GM13976 (cell line): Measurements from ENCODE around the gene ZNF655.

Source experiments
- DNase-seq: peaks from one replicate; pipeline ENCODE4 v3.0.0; 2012; ENCODE audit warnings: low spot score
- in situ Hi-C: fragments of 300-500 bp; cut with MboI; formaldehyde crosslinking; loops from one replicate; pipeline ENCODE4 v1.12.0; 2022; ENCODE audit warnings: low sequenced_read_pairs, mixed read lengths, inconsistent platforms; ENCODE audit not compliant: unreplicated experiment
- TF ChIP-seq, protein P1 (sequence below): IDR thresholded peaks from 2 replicates; pipeline ENCODE4 v1.5.1; 2012; ENCODE audit warnings: borderline replicate concordance, mild to moderate bottlenecking; ENCODE audit not compliant: insufficient read depth; ENCODE audit errors: extremely low read depth, missing control alignments, control extremely low read depth

The ZNF655 gene

DNA sequence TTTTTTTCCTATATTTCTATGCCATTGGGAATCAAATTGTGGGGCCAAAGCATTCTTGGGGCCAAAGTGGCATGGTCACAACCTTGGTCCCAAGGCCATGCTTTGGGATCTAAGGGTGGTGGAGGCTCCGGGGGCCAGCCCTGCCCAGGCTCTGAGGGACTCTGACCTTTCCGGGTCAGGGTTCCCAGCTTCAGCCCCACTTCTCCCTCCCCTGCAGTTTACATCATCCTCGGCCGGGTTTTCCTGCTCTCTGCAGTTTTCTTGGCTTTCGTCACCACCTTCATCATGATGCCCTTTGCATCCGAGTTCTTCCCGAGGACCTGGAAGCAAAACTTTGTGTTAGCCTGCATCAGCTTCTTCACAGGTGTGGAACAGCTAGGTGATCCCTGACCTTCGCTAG lies 48.1 kb downstream of the ZNF655 start:
- in situ Hi-C loops, result no loop called here
- TF ChIP-seq, protein P1, sequence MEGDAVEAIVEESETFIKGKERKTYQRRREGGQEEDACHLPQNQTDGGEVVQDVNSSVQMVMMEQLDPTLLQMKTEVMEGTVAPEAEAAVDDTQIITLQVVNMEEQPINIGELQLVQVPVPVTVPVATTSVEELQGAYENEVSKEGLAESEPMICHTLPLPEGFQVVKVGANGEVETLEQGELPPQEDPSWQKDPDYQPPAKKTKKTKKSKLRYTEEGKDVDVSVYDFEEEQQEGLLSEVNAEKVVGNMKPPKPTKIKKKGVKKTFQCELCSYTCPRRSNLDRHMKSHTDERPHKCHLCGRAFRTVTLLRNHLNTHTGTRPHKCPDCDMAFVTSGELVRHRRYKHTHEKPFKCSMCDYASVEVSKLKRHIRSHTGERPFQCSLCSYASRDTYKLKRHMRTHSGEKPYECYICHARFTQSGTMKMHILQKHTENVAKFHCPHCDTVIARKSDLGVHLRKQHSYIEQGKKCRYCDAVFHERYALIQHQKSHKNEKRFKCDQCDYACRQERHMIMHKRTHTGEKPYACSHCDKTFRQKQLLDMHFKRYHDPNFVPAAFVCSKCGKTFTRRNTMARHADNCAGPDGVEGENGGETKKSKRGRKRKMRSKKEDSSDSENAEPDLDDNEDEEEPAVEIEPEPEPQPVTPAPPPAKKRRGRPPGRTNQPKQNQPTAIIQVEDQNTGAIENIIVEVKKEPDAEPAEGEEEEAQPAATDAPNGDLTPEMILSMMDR, result no peak
- DNase-seq, result no peak

DNA sequence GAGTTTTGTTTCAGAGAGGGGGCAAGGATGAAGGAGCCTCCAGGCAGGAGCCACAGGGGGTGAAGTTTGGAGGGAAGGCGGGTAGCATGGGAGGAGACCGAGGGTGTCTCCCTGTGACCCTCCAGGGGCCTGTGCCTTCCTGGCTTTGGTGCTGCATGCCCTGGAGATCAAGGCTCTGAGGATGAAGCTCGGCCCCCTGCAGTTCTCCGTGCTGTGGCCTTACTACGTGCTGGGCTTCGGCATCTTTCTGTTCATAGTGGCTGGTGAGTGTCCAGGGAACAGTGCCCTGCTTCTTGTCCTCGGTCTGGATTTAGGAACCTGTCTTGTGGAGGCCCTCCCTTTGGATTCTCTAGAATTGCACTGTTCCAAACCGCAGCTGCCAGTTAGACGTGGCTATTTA lies 49.1 kb downstream of the ZNF655 start:
- in situ Hi-C loops, result no loop called here
- TF ChIP-seq, protein P1, result no peak
- DNase-seq, result no peak

DNA sequence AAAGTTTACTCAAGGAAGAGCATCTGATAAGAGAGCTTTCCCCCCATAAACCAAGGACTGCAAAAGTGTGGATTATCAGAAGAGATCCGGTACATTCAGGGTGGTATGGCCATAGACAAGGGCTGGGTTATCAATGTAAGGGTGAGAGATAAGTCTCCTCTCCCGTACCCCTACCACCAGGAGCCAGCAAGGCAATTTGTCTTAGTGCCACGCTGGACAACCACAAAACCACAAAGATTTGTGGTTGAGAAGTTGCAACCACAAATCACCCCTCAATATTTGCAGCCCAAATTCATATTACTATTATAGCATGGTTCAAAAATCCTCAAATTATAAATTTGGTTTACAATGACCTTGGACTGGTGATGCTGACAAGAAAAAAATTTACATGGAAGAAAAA lies 56.1 kb downstream of the ZNF655 start:
- DNase-seq, result no peak
- TF ChIP-seq, protein P1, result no peak
- in situ Hi-C loops, result no loop called here

DNA sequence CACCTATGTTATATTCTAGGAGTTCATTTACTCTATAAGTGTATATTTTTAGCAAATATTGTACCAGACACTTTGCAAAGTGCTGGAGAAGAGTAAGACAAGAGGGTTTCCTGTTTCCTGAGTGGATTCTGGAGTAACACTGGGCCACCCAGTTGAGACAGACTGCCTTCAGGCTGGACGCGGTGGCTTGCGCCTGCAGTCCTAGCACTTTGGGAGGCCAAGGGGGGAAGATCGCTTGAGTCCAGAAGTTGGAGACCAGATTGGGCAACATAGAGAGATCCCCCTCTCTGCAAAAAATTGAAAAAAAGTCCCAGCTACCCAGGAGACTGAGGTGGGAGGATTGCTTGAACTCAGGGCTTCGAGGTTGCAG lies 57.5 kb downstream of the ZNF655 start:
- TF ChIP-seq, protein P1, result no peak
- DNase-seq, result no peak
- in situ Hi-C loops, result no loop called here

DNA sequence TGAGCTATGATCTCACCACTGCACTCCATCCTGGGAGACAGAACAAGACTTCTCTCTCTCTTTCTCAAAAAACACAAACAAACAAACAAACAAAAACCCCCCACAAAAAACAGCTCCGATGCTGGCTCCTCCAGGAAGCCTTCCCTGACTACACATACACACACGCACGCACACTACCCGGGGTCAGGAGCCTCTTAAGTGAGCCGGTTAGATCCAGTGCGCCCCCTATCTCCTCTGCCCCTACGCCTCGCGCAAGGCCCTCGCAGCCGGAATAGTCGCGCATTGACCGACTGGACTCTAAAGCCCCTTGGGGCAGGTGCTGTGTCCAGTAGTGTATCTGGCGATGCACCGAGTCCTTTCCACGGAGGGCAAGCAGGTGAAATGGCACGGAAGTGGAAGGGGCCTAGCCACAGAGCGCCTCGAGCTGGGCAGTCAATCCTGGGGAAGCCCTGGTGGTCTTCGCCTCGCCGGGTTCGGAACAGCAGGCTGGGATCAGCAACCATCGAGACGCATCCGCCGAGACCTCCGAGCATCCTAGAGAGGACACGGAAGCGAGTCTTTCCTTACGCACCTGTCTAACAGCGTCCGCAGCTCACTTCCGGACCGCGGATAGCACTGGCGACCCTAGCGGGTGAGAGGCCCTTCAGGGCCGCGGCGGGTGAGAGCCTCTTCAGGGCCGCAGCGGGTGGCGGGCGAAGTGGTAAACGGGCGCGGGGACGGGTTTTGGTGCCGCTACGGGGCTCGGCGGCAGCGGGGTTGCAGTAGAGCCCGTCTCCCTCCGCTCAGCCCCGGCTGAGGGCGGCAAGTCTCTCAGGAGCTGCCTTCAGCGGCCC lies 58.1 kb downstream of the ZNF655 start, which contains the start of gene ZSCAN25:
Gene ZSCAN25, plus strand, starts transcription at position 588 of the 833 bp plus-strand sequence. CDS start 2,661 bp downstream, outside the sequence.
- in situ Hi-C loops, result no loop called here
- TF ChIP-seq, protein P1, result peak; percentile 53
- DNase-seq, result peak; percentile 95

DNA sequence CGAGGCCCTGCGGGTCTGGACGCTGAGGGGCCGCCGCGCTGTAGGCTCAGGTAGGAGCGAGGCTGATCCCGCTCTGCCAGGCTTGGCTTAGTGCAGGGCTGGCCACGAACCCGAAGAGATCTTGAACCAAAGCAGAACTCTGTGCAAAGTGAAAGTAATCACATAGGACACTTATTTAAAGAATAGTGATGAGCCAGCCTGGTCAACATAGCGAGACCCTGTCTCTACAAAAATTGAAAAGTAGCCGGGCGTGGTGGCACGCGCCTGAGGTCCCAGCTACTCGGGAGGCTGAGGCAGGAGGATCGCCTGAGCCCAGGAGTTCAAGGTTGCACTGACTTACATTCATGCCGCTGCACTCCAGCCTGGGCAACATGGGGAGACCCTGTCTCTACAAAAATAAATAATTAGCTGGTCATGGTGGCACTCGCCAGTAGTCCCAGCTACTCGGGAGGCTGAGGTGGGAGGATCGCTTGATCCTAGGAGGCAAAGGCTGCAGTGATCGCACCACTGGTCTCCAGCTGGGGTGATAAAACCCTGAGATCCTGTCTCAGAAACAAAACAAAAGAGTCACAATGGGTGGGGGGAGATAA lies 58.8 kb downstream of the ZNF655 start:
- TF ChIP-seq, protein P1, result no peak
- in situ Hi-C loops, result no loop called here
- no peak for DNase-seq
